Activated CD4-positive, alpha-beta memory T cell treated with anti-CD3 and anti-CD28 coated beads for 36 hours (primary cell): Measurements from ENCODE around the gene RACK1. TPM values are rescaled to one million over a fixed set of nuclear protein-coding genes. Genes with fewer than 3 reads are reported as not detected.

Experiments used
- CTCF ChIA-PET: fragments of 350-600 bp; sonication (Branson Sonifier 250); formaldehyde crosslinking; loops from one replicate; lab custom pipeline; 2021; ENCODE audit warnings: antibody characterized with exemption, inconsistent platforms; lab: Charles Lee
- POLR2A ChIA-PET: fragments of 350-600 bp; sonication (Branson Sonifier 250); formaldehyde crosslinking; loops from one replicate; lab custom pipeline; 2021; ENCODE audit warnings: antibody characterized with exemption; lab: Charles Lee
- DNase-seq: peaks from one replicate; pipeline ENCODE4 v3.0.0-alpha.2; 2020
- H3K27ac Mint-ChIP-seq: one replicate; pipeline ENCODE4 v1.8.0; 2021; ENCODE audit warnings: mixed read lengths
- H3K27me3 Mint-ChIP-seq: one replicate; pipeline ENCODE4 v1.8.0; 2021; ENCODE audit warnings: mixed read lengths
- H3K36me3 Mint-ChIP-seq: one replicate; pipeline ENCODE4 v1.8.0; 2021; ENCODE audit warnings: mixed read lengths
- H3K4me1 Mint-ChIP-seq: one replicate; pipeline ENCODE4 v1.8.0; 2021; ENCODE audit warnings: low read depth, mixed read lengths
- H3K4me3 Mint-ChIP-seq: one replicate; pipeline ENCODE4 v1.8.0; 2021; ENCODE audit warnings: mild to moderate bottlenecking, mixed read lengths
- H3K9me3 Mint-ChIP-seq: one replicate; pipeline ENCODE4 v1.8.0; 2021; ENCODE audit warnings: mixed read lengths
- intact Hi-C: fragments of 100-400 bp; cut with micrococcal nuclease; formaldehyde crosslinking; loops from one replicate; pipeline ENCODE4 v1.15.1; 2023
- total RNA-seq, 2 experiments: library from RNA; stranded (reverse); gene quantifications; one replicate each; pipeline ENCODE4 v1.2.3, GENCODE V29; 2021

RACK1 gene
- total RNA-seq, 2 experiments from 2014 or later, result 2,635 to 2,697 TPM

DNA sequence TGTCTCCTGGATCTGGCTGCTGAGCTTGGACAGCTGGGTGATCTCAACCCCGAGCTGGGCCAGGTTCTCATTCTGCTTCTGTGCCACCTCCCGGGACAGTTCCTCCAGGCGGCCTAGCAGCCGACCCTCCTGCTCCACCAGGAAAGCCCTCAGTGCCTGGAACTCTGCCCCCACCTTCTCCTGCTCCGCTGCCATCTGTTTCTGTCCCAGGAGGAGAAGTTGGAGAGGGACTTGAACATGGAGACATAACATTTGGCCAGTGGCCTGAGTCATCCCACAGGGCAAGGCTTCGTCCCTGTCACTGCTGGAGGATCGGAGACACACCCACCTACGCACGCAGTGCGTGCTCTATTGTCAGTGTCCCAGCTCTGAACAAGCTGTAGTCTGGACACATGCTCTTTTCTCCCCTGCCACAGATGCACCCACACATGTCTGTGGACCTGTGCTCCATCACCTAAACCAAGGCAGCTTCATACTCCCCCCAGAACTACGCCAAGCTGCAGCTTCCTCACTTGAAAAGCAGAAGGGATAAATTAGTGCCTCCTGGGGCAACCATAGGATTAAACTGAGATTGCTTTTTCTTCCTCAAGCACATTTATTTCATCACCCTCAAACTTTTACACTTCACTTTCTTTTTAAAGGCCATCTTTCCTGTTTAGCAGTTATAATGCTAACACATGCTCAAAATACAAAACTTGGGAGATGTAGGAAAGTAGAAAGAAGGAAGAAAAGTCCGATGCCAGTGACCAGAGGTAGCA lies 43.6 kb downstream of the RACK1 start:
- H3K4me3 Mint-ChIP-seq, result no peak overlapping the region

DNA sequence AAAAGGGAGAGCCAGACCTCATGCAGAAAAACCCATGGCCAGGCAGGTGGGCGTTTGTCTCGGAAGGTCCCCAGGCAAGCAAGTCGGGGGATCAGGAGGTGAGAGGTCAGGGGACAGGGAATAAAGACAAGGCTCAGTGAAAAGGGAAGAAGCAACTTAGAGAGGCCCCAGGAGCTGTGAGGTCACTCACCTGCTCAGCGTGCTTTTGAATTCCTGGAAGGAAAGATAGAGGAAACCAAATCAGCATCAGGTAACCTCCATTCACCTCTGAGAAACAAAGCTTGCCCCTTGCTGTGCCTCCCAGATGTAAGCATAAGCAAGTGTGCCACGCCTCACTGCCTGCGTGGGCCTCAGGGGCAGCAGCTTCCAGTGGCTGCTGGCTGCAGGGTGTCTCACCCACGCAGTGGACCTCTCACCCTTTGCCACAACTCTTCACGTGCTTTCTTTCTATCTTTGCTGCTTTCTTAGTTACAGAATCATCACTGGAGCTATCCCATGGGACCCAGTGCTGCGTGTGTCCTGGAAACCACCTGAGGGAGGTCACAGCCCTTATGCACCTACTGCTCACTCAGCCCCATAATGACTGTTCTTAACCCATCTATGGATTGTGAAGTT lies 44.7 kb downstream of the RACK1 start:
- ChIA-PET CTCF (interaction anchor here (1.1 kb wide), 1 partner anchor 9 kb away, joined by 3 read pairs; no protein-coding TSS in a partner anchor), POLR2A (interaction anchor here (0.6 to 1.0 kb wide), 2 partner anchors 9 to 35 kb away, joined by 3 to 4 read pairs; no protein-coding TSS in a partner anchor)
- H3K36me3 Mint-ChIP-seq, result peaks cover under 1% of the 10 kb centered on the region

More for the DNA sequence above, 43.6 kb downstream of the RACK1 start:
- POLR2A ChIA-PET, result no interaction called here
- intact Hi-C loops, result no loop called here
- H3K27me3 Mint-ChIP-seq, result peaks cover 3% of the 10 kb centered on the region
- no peaks in the 10 kb centered on the region for H3K9me3 Mint-ChIP-seq
- no peaks in the 10 kb centered on the region for H3K4me1 Mint-ChIP-seq
- DNase-seq, result no peak
- peaks cover 2% of the 10 kb centered on the region for H3K36me3 Mint-ChIP-seq
- no peak overlapping the region for H3K27ac Mint-ChIP-seq
- CTCF ChIA-PET, result interaction anchor here (1.1 kb wide), 1 partner anchor 8 kb away, joined by 3 read pairs; no protein-coding TSS in a partner anchor

DNA sequence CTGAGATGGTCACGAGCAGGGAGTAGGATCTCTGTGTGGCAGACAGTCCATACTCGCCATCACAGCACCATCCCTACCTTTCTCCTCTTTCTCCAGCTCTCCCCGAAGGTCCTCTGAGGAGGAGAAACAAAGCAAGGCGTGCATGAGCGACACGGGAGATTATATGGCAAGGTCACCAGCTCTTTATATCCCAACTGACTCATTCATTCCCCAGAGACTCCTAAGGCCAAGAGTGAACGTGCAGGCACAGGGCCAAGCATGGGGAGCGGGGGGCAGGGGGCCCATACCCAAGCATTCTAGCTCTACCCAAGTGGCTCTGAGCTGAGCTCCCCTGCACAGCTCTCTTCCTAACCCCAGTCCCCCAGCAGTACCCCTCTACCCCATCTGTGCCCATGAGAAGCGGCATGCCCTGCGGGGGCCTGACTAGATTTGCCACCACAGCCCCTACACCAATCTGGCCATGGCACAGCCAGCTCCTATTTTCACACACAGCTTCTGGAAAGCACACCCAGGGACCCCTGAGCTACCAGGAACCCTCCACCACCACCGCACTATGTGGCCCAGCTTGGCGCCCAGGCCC lies 45.5 kb downstream of the RACK1 start:
- H3K4me3 Mint-ChIP-seq, result no peak overlapping the region
- no peak for DNase-seq
- ChIA-PET CTCF (no interaction called here), POLR2A (interaction anchor here (1.0 to 1.1 kb wide), 2 partner anchors 8 to 9 kb away, joined by 3 to 4 read pairs; no protein-coding TSS in a partner anchor)
- H3K36me3 Mint-ChIP-seq, result no peaks in the 10 kb centered on the region
- intact Hi-C loops, result no loop called here
- H3K4me1 Mint-ChIP-seq, result peaks cover 3% of the 10 kb centered on the region
- no peaks in the 10 kb centered on the region for H3K9me3 Mint-ChIP-seq
- H3K27ac Mint-ChIP-seq, result no peak overlapping the region
- H3K27me3 Mint-ChIP-seq, result no peaks in the 10 kb centered on the region

More for the DNA sequence above, 44.7 kb downstream of the RACK1 start:
- intact Hi-C loops, result no loop called here
- H3K27me3 Mint-ChIP-seq, result peaks cover 3% of the 10 kb centered on the region
- no peaks in the 10 kb centered on the region for H3K4me1 Mint-ChIP-seq
- DNase-seq, result no peak
- H3K9me3 Mint-ChIP-seq, result no peaks in the 10 kb centered on the region
- no peak overlapping the region for H3K27ac Mint-ChIP-seq
- H3K4me3 Mint-ChIP-seq, result no peak overlapping the region

DNA sequence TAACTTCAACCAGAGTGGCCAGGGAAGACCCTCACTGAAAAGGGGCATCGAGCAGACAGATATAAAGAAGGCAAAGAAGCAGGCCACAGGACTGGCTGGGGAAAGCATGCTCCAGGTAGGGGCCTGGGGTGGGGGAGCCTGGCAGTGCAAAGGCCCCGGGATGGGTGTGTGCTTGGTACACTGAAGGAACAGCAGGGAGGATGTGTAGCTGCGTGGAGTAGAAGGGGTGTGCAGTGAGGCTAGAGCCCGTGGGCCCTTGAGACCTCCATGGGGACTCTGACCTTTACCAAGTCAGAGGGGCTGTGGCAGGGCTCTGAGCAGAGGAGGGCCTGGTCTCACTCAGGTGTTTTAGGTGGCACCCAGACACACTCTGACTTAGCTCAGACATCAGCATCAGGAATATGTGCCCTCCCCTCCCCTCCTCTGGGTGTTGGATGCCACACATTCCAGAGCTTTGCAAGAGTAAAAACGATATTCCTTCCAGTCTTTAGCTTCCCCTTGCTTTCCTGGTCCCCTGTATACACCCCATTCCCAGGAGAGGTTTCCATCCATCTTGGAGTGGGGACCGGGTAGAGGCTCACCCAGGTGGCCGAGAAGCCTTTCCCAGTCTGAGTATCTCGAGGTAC lies 46.3 kb downstream of the RACK1 start:
- intact Hi-C loops, result no loop called here
- POLR2A ChIA-PET, result interaction anchor here (1.1 kb wide), 1 partner anchor 10 kb away, joined by 4 read pairs; no protein-coding TSS in a partner anchor

DNA sequence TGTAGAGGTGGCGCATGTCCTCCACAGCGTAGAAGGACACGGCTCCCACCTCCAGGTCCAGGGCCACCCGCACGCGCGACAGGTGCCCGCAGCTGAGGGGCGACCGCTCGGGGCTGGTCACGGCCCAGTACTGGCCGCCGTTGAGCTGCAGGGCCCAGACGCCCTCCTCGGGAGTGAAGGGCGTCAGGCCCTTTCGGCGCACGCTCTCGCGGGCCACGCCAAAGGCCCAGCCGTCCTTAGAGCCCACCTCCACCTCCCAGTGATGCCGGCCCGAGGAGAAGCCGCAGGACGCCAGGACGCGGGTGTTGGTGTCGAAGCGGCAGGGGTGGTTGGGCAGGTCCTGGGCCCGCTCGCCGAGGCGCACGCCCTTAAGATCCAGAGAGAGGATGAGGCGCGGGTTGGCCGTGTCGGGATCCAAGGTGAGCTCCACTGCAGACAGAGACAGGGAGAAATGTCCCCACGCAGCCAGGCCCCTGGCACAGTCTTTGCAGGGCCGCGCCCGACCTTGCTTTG lies 48.4 kb downstream of the RACK1 start:
- H3K4me1 Mint-ChIP-seq, result peaks cover 19% of the 10 kb centered on the region
- peaks cover 4% of the 10 kb centered on the region for H3K36me3 Mint-ChIP-seq
- H3K27ac Mint-ChIP-seq, result no peak overlapping the region
- peaks cover 4% of the 10 kb centered on the region for H3K27me3 Mint-ChIP-seq
- H3K4me3 Mint-ChIP-seq, result no peak overlapping the region
- intact Hi-C loops, result no loop called here
- ChIA-PET POLR2A (interaction anchor here (0.7 kb wide), 1 partner anchor 12 kb away, joined by 3 read pairs; no protein-coding TSS in a partner anchor), CTCF (no interaction called here)
- no peak for DNase-seq
- no peaks in the 10 kb centered on the region for H3K9me3 Mint-ChIP-seq

More for the DNA sequence above, 46.3 kb downstream of the RACK1 start:
- no peak overlapping the region for H3K4me3 Mint-ChIP-seq
- CTCF ChIA-PET, result no interaction called here
- no peak overlapping the region for H3K27ac Mint-ChIP-seq
- no peaks in the 10 kb centered on the region for H3K9me3 Mint-ChIP-seq
- no peaks in the 10 kb centered on the region for H3K36me3 Mint-ChIP-seq
- no peak for DNase-seq
- H3K4me1 Mint-ChIP-seq, result peaks cover 10% of the 10 kb centered on the region
- H3K27me3 Mint-ChIP-seq, result no peaks in the 10 kb centered on the region

DNA sequence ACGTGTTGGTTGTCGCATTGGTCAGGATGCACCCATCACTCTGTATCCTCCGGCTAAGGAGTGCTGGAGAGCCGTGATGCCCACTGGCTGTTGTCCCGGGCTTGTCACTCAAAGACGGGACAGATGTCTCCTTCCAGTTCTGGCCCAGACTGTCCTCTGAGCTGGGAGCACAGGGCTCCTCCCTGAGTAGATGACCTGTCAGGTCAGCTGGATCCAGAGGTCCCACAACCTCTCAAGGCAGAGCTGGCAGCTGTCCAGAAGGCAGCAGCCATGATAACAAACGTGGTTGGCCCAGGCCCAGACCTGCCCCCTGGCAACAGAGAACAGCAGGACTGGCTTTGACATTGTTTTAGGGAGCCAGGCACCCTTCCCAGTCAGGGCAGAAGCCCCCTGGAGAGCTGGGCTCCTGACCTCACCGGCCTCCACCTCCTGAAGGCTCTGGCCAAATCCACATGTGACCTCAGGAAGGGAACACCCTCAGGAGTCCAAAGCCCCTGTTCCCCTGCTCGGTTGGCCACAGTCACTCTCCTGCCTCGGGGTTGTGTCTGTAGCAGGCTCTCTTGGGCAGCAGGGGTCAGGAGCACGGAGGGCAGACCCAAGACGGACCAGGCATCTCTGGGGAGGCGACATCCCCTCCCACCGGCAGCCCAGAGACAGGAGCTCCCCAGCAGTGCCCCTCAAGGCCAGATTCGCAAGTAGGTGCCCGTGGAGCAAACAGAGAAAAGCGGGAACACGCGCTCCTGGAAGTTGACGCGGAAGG lies 49.0 kb downstream of the RACK1 start:
- Mint-ChIP-seq H3K36me3 (peaks cover 4% of the 10 kb centered on the region), H3K27me3 (peaks cover 4% of the 10 kb centered on the region), H3K27ac (no peak overlapping the region), H3K4me3 (no peak overlapping the region), H3K4me1 (peaks cover 19% of the 10 kb centered on the region), H3K9me3 (no peaks in the 10 kb centered on the region)
- intact Hi-C loops, result no loop called here
- ChIA-PET CTCF (interaction anchor here (2.1 to 3.8 kb wide), 2 partner anchors 11 kb away, joined by 7 to 32 read pairs; partner anchors contain the start of gene TRIM7), POLR2A (interaction anchor here (0.7 kb wide), 1 partner anchor 12 kb away, joined by 3 read pairs; no protein-coding TSS in a partner anchor)
- DNase-seq, result no peak

DNA sequence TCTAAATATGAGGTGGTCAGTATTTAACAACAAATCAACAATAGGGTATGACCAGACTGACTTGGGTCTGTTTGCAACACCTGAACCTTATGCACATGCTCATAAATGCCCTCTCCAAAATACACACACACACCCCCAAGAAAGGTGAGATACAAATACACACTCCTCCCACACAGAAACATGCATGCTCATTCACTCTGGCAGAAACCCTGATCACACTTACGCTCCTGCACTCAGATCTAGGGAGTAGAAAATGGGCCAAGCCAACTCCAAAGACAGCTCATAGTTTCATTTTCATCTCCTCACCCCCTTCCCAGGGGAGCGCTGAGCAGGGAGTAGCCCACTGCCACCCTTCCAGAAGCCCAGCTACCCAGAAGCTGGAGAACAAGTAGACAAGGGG lies 50.0 kb downstream of the RACK1 start:
- no peak overlapping the region for H3K4me3 Mint-ChIP-seq
- peaks cover 7% of the 10 kb centered on the region for H3K27me3 Mint-ChIP-seq
- H3K36me3 Mint-ChIP-seq, result peaks cover 8% of the 10 kb centered on the region
- ChIA-PET CTCF (interaction anchor here (2.1 to 3.8 kb wide), 2 partner anchors 10 to 12 kb away, joined by 7 to 32 read pairs; partner anchors contain the start of gene TRIM7), POLR2A (interaction anchor here (2.4 kb wide), 1 partner anchor 12 kb away, joined by 35 read pairs; the partner anchor contains the start of gene TRIM7)
- H3K4me1 Mint-ChIP-seq, result peaks cover 21% of the 10 kb centered on the region
- intact Hi-C loops, result no loop called here
- no peak overlapping the region for H3K27ac Mint-ChIP-seq
- no peak for DNase-seq
- H3K9me3 Mint-ChIP-seq, result peaks cover 2% of the 10 kb centered on the region

DNA sequence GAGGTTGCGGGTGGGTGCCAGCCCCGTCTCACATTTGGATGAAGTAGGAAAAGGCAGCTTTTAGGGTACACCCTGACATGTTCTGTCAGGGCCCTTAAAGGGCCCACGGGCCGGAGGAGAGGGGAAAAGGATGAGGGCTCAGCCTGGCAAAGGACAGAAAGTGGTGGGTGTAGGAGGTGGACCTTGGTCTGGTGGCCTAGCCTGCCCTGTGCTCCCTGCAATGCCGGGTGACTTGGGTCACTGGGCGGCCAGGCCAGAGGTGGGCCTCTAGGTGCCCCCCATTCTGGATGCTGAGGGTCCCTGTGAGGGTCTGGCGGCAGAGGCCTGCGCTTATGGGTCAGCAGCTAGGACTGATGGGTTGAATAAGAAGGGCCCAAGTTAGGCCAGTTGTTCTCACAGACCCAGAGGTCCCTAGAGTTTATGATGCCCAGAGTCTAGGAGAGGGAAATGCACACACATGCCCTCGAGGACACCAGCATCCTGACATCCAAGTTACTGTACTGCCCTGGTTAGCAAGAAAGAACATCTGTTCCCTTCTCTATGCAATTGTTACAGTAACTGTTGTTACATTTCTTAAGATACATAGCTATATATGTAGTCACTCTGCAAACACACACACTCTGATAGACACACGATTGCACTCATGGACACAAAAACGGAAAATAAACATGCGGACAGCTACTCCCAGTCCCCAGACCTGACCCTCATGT lies 51.2 kb downstream of the RACK1 start:
- Mint-ChIP-seq H3K4me1 (peaks cover 31% of the 10 kb centered on the region), H3K4me3 (peak overlapping the region; percentile 80), H3K27me3 (peaks cover 11% of the 10 kb centered on the region), H3K9me3 (peaks cover 6% of the 10 kb centered on the region), H3K27ac (peak overlapping the region; percentile 87), H3K36me3 (peaks cover 14% of the 10 kb centered on the region)
- ChIA-PET POLR2A (interaction anchor here (1.0 to 3.8 kb wide), 8 partner anchors 10 to 69 kb away, joined by 3 to 35 read pairs (median 6); partner anchors contain the start of genes TRIM52 and TRIM7), CTCF (interaction anchor here (0.8 to 3.8 kb wide), 7 partner anchors 9 to 69 kb away, joined by 3 to 32 read pairs (median 6); partner anchors contain the start of genes TRIM41 and TRIM7)
- intact Hi-C loops, result no loop called here
- no peak for DNase-seq

DNA sequence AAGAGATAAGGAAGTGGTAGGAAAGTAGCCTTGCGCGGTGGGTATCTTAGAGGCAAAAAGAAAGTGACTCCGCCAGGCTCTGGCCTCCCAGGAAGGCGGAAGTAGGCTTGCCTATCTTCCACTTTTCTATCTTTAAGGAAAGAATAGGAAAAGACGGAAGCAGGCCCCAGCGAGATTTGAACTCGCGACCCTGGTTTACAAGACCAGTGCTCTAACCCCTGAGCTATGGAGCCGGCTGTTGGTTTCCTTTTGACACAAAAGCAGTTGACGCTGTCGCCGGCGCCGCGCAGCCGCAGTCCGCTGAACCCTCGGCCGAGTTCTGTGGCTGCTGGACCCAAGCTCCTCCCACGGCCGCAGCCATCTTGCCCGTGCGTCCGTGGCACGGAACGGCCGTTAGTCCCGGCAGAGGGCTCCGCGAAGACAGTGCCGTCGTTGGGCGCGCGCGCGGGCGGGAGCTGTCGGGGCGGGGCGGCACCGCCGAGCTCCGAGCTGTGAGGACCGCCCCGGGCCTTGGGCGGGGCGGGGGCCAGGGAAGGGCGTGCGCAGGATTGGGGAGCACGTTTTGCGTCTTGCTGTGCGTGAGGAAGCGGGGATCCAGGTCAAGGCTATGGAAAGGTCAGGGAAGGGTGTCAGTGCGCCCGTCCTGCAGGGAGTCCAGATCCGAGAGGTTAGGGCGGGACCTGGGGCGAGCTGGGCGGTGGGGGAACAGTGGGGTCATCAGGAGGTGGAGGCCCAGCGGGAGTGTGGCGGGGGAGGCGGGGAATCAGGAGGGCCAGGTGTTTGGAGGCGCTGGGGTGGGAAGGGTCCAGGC lies 52.0 kb downstream of the RACK1 start:
- H3K9me3 Mint-ChIP-seq, result peaks cover 6% of the 10 kb centered on the region
- H3K36me3 Mint-ChIP-seq, result peaks cover 14% of the 10 kb centered on the region
- intact Hi-C loops, result loop anchor here (1.0 kb wide), 6 partner anchors 9 to 381 kb away; partner anchors contain the start of gene TRIM52
- H3K4me1 Mint-ChIP-seq, result peaks cover 31% of the 10 kb centered on the region
- CTCF ChIA-PET, result interaction anchor here (0.7 to 3.8 kb wide), 9 partner anchors 8 to 362 kb away, joined by 3 to 32 read pairs (median 5); partner anchors contain the start of genes TRIM41 and TRIM7
- peak; percentile 98 for DNase-seq
- POLR2A ChIA-PET, result interaction anchor here (0.7 to 3.8 kb wide), 9 partner anchors 11 to 70 kb away, joined by 3 to 35 read pairs (median 5); partner anchors contain the start of genes TRIM52 and TRIM7
- H3K27ac Mint-ChIP-seq, result peak overlapping the region; percentile 87
- H3K4me3 Mint-ChIP-seq, result peak overlapping the region; percentile 80
- H3K27me3 Mint-ChIP-seq, result peaks cover 11% of the 10 kb centered on the region
